NCI-H526 treated with DMSO at 0.1 percent for 48 hours (cell line): ENCODE results near the gene GNAL.

Experiments used
- DNase-seq: peaks from one replicate; lab custom pipeline; 2025; lab: John Stamatoyannopoulos, UW

GNAL gene

DNA sequence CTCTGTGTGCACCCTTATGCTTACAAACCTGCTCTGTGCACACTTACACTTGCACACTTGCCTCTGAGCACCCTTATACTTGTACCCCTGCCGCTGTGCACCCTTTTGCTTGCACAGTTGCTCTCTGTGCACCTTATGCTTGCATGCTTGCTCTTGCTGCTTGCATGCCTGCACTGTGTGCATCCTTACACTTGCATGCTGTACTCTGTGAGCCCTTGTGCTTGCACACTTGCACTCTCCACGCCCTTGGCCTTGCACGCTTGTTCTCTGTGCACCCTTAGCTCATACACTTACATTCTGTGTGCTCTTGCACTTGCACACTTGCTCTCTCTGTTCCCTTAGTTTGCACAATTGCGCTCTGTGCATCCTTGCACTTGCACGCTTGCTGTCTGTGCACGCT lies 78.3 kb downstream of the GNAL start:
- DNase-seq, result no peak

DNA sequence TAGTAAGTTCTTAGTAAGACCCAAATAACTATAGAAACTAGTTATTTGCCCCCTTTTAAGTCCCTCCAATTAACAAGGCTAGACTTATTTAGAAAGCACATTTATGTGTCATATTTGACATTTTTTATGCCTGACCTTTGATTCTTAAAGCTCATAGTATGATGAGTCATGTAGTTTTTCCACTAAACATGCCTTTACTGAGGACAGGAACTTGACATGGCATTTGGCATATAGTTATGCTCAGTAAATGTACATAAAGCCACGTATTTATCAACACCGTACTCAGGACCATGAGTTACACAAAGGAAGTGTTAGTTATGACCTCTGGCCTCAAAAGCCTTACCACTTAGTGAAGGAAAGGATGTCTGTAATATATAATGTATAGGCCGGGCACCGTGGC lies 78.9 kb downstream of the GNAL start:
- no peak for DNase-seq

DNA sequence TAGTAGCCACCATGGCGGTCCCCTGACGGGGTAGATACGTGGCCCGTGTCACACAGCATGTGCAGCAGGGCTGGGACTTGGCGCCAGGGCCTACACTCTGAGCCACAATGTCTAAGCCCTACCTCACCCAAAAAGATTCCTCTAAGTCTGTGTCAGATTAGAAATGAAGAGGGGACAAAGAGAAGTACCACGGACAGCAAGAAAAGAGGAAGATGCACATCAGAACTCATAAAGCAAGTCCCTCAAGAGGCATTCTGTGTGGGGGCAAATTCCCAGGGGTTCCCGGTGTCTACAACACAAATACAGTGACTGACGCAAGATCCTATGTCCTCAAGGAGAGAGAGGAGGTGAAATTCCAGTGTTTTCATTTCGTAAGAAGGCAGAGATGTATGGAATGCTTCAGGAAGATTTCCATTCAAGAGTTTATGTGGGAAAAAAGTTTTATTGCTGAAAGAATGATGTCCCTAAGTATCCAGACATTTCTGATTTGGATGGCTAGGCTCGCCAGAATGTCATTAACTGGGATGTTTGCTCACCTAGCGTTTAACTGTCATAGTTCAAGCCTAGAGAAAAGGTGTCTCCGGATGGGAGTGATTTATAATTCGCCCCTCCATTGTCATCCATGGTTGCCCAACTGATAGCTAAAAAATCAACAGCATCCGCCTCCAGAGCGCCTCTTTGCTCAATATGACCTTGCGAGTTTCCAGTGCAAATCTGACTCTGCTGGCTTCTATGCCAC lies 86.5 kb downstream of the GNAL start:
- DNase-seq, result no peak

DNA sequence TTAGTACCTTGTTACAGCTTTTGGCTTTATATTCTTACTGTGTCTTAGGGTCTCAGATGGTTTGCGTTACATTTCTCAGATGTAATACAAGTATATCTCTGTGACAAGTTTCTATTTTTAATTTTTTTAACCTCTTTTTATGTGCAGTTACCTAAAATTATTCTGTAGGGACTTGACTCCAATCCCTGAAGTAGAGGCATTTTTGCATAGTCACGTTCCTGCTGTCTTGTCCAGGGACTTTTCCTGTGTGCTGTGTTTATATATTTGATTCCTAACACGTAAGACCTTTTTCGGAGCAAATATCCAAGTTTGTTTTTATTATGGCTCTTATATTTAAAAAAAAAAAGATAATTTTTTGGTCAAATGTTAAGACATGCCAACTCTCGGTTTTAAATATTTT lies 91.0 kb downstream of the GNAL start:
- DNase-seq, result no peak

DNA sequence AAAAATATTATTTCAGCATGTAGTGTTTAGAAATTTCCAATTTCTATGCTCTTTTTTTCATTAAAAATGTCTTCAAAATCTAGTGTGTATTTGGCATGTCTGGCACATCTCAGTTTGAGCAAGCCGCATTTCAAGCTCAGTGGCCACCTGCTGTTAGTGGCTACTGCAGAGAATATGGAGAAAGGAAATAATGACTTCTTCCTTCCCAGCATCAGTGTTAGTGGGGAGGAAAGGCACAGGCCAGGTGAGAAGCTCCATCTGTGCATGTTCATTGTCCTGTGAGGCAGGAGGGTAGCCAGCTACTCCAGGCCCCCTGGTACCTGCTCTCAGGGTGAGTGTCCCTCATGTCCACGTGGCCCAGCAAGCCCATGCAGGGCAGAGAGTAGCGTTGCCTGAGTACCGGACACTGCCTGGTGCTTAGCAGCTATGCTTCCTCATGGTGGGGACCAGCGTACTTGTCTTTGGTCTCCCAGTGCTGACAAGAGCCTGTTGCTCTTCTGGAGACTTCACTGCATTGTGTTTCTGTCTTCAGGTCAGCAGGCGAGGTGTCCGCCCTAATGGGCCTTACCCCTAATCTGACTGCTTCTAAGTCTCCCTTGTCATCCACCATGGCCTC lies 94.8 kb downstream of the GNAL start:
- DNase-seq, result no peak

DNA sequence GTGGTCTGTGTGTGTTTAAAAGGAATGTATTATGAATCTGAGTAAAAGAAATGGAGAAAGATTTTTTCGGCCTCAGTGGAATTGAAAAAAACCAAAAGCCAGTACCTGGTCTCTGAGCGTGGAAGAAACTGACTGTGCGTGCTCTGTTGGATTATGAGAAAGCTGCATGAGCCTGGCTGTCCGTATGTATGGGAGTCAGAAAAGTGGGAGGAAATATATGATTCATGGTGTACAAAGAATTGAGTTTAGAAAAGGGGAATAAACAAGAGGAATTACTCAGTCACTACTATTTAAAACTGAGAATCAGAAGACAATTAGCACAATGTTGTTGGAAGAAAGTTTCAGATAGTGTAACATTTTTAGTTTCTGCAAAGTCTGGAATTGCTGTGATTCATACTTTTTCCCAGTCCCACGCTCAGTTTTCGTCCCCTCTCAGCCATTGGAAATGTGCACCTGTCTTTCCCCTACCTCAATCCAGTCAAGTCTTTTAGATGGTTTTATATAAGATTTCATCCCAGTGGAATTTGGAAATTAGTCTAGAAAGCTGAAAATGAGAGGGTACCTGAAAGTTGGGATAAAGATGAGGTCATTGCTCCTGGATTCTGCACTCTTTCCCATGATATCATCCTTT lies 95.7 kb downstream of the GNAL start:
- no peak for DNase-seq

DNA sequence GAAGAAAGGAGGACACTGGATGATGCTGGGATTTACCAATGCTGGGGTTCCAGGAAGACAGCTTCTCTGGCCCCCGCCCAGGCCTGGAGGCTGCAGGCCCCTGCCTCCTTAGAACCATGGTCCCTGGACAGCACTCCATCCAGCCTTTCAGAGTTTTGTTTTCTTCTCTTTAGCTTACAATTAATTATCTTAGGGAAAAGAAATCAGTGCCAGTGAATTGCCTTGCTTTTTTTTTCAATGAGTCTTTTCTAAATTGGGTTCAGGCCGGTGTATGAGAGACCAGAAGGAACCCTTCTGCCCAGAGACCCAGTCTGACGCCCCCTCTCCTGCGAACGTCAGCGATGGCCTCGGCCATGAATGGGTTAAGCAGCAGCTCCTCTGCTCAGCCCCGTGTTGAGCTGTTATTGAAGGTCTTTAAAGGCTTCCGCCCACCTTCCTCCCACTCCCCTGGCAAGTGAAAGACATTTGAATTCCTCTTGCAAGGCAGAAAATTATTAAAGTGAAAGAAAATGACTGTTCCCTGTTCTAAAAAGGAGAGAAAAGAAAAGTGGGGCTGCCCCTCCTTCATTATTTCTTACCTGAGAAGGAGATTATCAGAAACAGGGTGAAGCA lies 96.5 kb downstream of the GNAL start:
- DNase-seq, result no peak

DNA sequence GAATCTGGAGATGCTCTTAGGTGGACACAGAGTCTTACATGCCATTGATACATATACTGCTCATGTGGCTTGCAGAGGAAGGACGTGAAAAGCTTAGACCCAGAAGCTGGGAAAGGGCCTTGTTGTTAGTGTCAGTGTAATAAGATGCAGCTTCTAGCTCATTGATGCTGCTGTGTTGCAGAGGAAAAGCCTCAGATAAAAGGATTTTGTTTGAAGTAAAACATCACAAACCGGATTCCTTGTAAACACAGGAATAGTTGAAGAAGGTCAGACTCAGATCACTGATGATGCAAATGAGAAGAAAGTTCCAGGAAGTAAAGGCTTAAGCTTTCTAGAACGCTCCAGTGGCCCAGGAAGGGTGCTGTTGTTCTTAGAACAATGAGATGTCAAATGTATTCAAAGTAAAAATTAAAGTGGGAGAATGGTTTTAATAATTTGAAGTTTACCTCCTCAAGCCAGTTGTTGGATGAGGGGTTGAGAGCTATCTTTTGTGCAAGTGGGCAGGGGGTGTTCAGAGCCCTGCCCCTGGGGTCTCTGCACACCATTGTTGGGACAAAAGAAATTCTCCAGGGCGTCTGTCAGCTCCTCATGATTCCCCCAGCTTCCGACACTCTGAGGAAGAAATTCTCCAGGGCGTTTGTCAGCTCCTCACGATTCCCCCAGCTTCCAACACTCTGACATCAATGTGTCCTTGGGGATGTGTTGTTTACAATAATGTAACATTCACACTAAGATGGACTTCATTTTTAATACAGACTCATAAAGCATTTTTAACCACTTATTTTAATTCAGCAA lies 100.8 kb downstream of the GNAL start:
- no peak for DNase-seq

DNA sequence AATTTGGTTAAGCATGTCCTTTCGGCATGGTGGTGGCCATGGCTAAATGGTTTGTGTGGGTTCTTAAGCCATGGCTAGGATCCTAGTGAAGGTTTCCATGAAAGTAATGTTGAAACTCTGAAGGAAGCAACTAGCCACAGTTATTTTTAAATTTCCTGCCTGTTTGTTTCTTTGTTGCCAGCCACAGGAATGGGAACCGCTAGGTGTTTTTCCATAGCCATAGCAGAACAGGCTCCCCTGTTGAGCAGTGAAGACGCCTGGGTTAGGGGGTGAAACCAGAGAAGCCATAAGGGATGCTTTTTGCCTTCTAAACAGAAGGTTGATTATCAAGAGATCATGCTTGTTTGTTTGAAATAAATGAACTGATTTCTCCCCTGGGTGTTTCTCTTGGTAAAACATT lies 102.1 kb downstream of the GNAL start:
- DNase-seq, result no peak

DNA sequence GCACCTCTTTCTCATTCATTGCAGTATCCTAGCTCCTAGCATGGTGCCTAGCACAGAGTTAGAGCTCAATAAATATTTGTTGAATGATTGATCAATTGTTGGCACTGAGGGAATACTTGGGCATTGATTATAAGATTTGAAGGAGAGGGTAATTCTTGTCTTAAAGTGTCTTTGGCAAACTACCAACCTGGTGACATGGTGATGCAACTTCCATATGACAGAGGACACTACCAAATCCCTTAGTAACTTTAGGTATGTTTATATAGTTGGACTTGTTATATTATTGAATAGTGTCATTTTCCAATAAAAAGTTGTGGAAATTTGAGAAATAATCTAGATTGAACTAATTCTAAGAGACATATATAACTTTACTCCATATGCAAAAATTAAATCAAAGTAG lies 103.6 kb downstream of the GNAL start:
- DNase-seq, result no peak

DNA sequence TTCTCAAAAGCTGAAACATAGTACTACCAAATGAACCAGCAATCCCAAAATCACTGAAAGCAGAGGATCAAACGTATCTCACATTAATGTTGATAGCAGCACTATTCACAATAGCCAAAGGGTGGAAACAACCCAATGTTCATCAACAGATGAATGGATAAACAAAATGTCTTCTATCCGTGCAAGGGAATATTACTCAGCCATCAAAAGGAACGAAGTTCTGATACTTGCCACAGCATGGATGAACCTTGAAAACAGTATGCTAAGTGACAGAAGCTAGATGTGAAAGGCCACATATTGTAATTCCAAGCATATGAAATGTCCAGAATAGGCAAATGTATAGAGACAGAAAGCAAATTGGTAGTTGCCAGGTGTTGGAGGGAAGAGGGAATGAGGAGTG lies 105.1 kb downstream of the GNAL start:
- DNase-seq, result no peak

DNA sequence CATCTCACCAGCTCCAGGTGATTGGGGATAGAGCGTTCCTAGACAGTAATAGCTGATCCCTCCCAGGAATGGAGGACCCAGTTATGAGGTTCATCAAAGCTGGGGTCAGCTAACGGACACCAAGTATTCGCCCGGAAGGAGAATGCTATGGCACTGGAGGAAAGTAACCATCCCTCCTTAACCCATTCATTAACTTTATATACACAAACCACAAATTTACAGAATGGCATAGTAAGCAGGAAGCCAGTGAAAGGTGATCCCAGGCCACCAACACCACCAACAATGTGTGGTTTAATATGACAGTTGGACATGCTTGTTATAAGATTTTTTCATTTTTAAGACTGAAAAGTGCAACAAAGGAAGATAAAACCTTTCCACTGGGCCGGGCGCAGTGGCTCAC lies 106.9 kb downstream of the GNAL start:
- no peak for DNase-seq

DNA sequence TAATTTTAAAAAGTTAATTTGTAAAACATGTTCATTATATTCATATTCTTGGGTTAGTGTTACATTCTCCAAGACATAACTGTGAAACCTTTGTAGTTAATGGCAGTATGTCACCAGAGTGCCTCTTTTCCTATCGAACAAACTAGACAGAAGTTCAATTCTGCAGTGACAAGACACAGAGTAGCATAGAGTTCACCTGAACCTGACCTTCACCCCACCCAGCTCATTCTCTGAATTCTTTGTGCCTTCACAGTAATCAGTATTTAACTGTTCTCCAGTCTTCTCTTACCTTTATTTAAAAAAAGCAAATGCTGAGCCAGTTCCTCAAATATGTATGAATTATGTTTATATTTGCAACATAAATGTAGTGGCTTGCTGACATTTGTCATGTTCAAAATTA lies 109.2 kb downstream of the GNAL start:
- no peak for DNase-seq

DNA sequence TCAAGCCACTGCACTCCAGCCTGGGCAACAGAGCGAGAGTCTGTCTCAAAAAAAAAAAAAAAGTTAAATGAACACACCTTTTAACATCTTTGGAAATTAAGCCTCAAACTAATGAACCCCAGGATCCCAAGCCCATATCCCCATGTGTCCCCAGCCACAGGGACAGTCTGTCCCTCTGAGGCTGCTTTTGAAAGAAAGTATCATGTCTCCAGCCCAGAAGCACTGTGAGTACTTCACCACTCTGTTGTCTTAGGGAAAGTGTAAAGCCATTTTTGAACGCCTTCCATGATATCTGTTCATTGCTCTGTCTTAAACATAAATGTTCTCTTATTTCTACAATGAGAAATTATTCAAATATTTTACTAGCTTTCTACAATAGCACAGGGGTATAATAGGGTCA lies 110.0 kb downstream of the GNAL start:
- no peak for DNase-seq

DNA sequence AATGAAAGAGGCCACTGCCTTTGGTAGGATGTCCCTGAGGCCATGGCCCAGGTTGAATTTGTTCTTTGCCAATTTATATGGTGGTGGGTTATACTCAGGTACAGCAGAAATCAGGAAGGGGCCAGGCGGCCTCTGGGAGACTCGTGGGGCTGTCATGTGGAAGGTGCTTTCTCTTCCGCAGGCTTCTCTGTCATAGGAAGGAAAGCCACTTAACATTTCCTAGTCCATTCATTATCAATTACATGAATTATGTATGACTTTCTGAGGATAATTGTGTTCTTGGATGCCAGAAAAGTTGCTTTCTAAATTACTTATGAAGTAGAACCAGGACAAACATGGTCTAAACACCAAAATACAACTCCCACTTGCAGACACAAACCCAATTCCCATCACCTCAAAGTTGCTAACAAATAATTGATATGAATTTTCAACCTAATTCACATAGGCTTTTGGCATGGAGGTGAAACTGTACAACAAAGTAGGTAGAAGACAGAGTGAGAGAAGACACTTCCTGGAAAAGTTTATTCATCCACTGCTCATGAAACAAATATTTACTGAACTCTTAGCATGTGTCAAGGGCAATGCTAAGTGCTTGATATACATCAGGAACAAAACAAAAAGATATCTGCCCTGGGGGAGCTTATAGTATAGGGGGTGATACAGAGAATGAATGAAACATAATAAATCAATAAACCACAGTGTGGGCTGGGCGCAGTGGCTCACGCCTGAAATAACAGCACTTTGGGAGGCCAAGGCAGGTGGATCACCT lies 111.7 kb downstream of the GNAL start:
- DNase-seq, result no peak

DNA sequence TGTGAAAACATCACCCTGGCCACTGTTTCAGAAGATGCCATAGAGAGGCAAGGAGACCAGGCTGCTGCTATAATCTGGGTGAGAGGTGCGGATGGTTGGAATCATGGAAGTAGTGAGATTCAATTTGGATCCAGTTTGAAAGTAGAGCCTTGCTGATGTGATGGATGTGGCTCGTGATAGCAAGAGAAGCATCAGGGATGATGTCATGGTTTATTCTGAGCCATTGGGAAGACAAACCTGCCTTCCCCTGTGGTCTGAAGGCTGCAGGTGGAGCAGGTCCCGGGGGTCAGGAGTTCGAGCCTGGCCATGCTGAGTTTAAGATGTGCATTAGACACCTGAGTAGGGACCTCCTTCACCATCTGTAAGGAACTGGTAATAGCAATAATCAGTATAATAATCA lies 112.5 kb downstream of the GNAL start:
- DNase-seq, result no peak

DNA sequence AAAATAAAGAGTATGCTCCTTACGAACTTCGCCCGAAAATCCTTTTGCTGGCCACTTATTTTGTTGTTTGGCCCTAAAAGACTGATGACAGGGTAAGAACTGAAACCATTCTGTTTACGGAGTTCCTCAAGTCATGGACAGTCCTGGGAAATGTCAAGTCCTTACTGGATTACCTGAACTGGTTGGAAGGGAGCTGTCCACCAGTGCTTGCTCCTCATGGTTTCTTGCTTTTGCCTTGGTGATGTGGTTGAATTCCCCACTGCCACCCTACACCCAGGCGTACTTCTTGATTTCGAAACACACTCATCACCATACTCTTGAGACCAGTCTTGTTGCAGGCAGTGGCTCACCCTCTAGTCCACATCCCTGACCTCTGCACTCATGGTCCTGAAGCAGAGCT lies 113.1 kb downstream of the GNAL start:
- no peak for DNase-seq

DNA sequence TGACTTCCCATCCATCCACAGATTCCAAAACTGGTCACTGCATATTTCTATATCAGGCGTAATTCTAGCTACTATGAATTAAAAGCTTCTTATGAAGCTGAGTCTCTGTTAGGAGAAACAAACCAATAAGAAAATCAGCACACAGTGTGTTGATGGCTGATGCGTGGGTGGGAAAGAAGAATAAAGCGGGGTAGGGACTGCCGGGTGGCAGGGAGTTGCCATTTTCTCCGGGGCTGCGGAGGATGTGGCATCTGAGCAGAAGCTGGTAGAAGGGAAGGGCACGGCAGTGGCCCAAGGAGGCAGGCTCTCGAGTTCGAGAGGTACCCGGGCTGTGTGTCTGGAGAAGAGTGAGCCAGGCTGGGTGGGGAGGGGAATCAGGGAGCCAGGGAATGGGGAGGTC lies 113.5 kb downstream of the GNAL start:
- DNase-seq, result no peak

DNA sequence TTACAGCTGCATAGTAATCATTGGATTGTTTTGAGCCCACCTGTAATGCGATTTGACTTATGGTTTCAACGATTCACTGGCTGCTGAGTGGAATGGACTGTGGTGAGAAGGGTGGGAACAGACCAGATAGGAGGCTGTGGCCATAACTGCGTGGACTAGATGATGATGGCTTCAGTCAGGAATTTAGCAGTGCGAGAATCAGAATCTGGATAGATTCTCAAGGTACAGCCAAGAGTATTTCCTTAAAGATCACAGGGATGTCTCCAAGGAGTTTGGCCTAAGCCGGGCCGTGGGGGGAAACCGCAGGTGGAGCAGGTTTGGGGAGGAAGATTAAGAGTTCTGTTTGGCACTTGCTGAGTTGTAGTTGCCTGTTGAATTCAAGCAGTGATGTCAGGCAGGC lies 118.2 kb downstream of the GNAL start:
- no peak for DNase-seq

DNA sequence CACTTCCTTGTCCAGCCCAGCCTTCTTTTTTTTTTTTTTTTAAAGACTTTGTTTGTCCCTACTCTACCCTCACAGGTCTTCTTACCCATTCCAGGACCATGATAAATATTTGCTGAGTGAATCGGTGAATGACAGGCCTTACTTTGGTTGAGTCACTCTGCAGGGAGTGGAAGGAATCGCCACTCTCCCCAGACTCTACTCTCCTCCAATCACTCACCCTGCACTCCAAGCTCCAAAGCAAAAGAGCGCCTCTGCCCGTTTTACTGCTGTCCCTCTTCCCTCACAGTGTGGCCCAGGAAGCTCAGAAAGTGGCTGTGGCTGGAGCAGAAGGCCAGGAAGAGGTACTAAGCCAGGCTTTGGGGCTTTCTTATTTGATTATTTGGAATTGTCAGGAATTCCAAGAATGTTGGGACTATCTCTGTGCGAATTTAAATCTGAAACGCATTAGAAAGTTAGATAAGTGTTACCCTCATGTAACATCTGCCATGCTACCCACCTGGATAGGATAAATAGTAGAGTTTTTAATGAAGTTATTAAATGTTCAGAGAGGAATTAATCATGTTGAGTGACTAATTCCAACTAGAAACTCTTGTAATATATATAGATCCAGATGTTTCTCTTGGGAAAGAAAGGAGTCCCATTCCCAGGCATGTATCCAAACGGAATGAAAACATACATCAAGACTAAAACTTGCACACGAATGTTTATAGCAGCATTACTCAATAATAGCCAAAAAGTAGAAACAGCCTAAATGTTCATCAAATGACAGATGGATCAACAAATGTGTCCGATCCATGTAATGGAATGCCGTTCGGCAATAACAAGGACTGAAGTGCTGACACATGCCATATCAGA lies 119.2 kb downstream of the GNAL start:
- DNase-seq, result no peak

DNA sequence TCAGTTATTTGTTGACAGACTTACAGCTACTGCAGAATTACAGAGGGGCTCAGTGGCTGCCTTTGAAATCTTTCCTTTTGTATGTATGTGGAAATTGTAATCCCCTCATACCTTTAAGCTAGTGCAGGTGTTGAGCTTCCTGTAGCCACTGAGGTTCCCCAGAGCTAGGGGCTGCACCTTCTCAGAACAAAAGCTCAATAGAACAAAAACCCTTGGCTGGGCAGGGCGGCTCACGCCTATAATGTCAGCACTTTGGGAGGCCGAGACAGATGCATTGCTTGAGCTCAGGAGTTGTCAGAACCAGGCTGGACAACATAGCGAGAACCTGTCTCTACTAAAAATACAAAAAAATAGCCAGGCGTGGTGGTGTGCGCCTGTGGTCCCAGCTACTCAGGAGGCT lies 120.8 kb downstream of the GNAL start:
- no peak for DNase-seq
